Epidermal melanocyte (primary cell): ENCODE results near the gene PTGES.

Experiments
- DNase-seq: peaks from one replicate; pipeline ENCODE4 v3.0.0; 2011; ENCODE audit warnings: low spot score; ENCODE audit not compliant: insufficient read length

PTGES gene

GRCh38 chr9:129695870-129696269 lies 57.0 kb downstream of the PTGES start:
- no peak for DNase-seq

DNA sequence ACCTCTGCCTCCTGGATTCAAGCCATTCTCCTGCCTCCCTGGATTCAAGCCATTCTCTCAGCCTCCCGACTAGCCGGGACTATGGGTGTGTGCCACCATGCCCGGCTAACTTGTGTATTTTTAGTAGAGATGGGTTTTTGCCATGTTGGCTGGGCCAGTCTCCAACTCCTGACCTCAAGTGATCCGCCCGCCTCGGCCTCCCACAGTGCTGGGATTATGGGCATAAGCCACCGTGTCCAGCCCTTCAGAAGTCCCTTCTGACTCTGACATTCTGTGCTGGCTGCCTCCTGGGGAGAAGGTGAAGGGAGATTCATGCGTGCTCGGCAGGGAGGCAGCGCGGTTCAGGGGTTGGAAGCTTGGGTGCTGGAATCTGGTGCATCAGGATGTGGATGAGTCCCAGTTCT lies 58.6 kb downstream of the PTGES start:
- no peak for DNase-seq

- no peak for DNase-seq
Observed at GRCh38 chr9:129693741-129694140, 59.1 kb downstream of the PTGES start.

DNA sequence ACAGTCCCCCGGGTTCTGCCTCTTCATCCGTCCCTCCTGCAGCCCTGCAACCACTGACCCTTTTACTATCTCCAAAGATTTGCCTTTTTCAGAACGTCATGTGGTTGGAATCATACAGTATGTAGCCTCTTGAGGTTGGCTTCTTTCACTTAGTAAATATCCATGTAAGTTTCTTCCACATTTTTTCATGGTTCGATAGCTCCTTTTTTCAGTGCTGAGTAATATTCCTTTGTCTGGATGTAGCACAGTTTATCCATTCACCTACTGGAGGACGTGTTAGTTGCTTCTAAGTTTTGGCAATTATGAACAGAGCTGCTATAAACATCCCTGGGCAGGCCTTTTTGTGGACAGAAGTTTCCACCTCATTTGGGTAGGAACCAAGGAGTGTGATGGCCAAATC lies 60.3 kb downstream of the PTGES start:
- no peak for DNase-seq
